ENCODE results near the gene MUC13. TPM values are rescaled to one million over a fixed set of nuclear protein-coding genes. Genes with fewer than 3 reads are reported as not detected.
"Not testable (repeated sequence)": the region's sequence is repeated elsewhere in the genome, so short reads cannot be mapped to it uniquely, and the experiment has no call there.

Gene MUC13
- total RNA-seq, 4 donors from 2014 or later: 0.19 TPM; not detected in 3

GRCh38 chr3:124962403-124962940 lies 27.9 kb upstream of the MUC13 start:
- DNase-seq: no peak
- no peak for TF ChIP-seq CTCF (IDR thresholded peaks at IDR 0.05)
- TF ChIP-seq POLR2A (IDR thresholded peaks at IDR 0.05): no peak
- 80 to 94% methylated on average over 2 of the region's 2 CpGs for WGBS, 2 donors
- no peaks in the 10 kb centered on the region for H3K36me3 ChIP-seq
- H3K4me3 ChIP-seq: no peak overlapping the region
- no peaks in the 10 kb centered on the region for H3K4me1 ChIP-seq
- intact Hi-C loops (cut with DNase I): no loop called here
- H3K27ac ChIP-seq: no peak overlapping the region
- no peaks in the 10 kb centered on the region for H3K9me3 ChIP-seq
- no peaks in the 10 kb centered on the region for H3K27me3 ChIP-seq

GRCh38 chr3:124960698-124961097 lies 26.1 kb upstream of the MUC13 start:
- TF ChIP-seq POLR2A (IDR thresholded peaks at IDR 0.05): no peak
- TF ChIP-seq CTCF (IDR thresholded peaks at IDR 0.05): no peak
- Histone ChIP-seq H3K27ac (no peak overlapping the region), H3K27me3 (no peaks in the 10 kb centered on the region), H3K4me1 (no peaks in the 10 kb centered on the region), H3K4me3 (no peak overlapping the region), H3K36me3 (no peaks in the 10 kb centered on the region), H3K9me3 (no peaks in the 10 kb centered on the region)
- 71 to 76% methylated on average over 4 of the region's 5 CpGs for WGBS, 2 donors
- no peak for DNase-seq
- intact Hi-C loops (cut with DNase I): no loop called here

- Histone ChIP-seq H3K4me3 (no peak overlapping the region), H3K27me3 (no peaks in the 10 kb centered on the region), H3K36me3 (no peaks in the 10 kb centered on the region), H3K9me3 (no peaks in the 10 kb centered on the region), H3K4me1 (no peaks in the 10 kb centered on the region), H3K27ac (no peak overlapping the region)
- intact Hi-C loops (cut with DNase I): no loop called here
- TF ChIP-seq CTCF (IDR thresholded peaks at IDR 0.05): no peak
- TF ChIP-seq POLR2A (IDR thresholded peaks at IDR 0.05): no peak
- no peak for DNase-seq
- 52 to 56% methylated on average over 3 of the region's 3 CpGs for whole genome bisulfite sequencing, 2 donors
These were observed 25.6 kb upstream of the MUC13 start for GRCh38 chr3:124960105-124960504.

GRCh38 chr3:124957951-124958350 lies 23.4 kb upstream of the MUC13 start:
- H3K36me3 ChIP-seq; H3K4me1 ChIP-seq; H3K4me3 ChIP-seq; H3K27ac ChIP-seq; intact Hi-C loops (cut with DNase I); H3K9me3 ChIP-seq; H3K27me3 ChIP-seq; DNase-seq: not testable (repeated sequence)
- 90 to 93% methylated on average over 3 to 4 of the region's 4 CpGs for WGBS, 2 donors

- Histone ChIP-seq H3K4me3 (no peak overlapping the region), H3K27ac (no peak overlapping the region), H3K9me3 (no peaks in the 10 kb centered on the region), H3K4me1 (no peaks in the 10 kb centered on the region), H3K36me3 (no peaks in the 10 kb centered on the region), H3K27me3 (no peaks in the 10 kb centered on the region)
- WGBS, 2 donors: 52 to 67% methylated on average over 5 of the region's 5 CpGs
- intact Hi-C loops (cut with DNase I): no loop called here
- DNase-seq: no peak
- TF ChIP-seq CTCF (IDR thresholded peaks at IDR 0.05) (no peak), POLR2A (IDR thresholded peaks at IDR 0.05) (no peak)
These were observed 17.8 kb upstream of the MUC13 start for GRCh38 chr3:124952282-124952855.

Data from esophagus squamous epithelium (tissue), 5 donors.